PC-9 (cell line): ENCODE results near the gene PRR33.

ENCODE experiments used
- CTCF ChIP-seq: fragments of 200-600 bp; sonication (generic); conservative IDR thresholded peaks from 2 replicates; pipeline ENCODE4 v1.6.1; 2017; ENCODE audit warnings: mixed run types, antibody characterized with exemption, mild to moderate bottlenecking, moderate library complexity
- EZH2 ChIP-seq: fragments of 200-600 bp; sonication (generic); IDR thresholded peaks from 2 replicates; pipeline ENCODE4 v1.8.0; 2017; ENCODE audit warnings: antibody characterized with exemption, low read depth

GRCh38 chr11:1843098-1843473, 48.6 kb downstream of the PRR33 start:
- TF ChIP-seq CTCF, result no peak
- no peak for TF ChIP-seq EZH2
